ENCODE data around the gene TYW1B.
"Not testable (repeated sequence)": the region's sequence is repeated elsewhere in the genome, so short reads cannot be mapped to it uniquely, and the experiment has no call there.

The TYW1B gene, protein sequence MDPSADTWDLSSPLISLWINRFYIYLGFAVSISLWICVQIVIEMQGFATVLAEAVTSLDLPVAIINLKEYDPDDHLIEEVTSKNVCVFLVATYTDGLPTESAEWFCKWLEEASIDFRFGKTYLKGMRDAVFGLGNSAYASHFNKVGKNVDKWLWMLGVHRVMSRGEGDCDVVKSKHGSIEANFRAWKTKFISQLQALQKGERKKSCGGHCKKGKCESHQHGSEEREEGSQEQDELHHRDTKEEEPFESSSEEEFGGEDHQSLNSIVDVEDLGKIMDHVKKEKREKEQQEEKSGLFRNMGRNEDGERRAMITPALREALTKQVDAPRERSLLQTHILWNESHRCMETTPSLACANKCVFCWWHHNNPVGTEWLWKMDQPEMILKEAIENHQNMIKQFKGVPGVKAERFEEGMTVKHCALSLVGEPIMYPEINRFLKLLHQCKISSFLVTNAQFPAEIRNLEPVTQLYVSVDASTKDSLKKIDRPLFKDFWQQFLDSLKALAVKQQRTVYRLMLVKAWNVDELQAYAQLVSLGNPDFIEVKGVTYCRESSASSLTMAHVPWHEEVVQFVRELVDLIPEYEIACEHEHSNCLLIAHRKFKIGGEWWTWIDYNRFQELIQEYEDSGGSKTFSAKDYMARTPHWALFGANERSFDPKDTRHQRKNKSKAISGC

DNA sequence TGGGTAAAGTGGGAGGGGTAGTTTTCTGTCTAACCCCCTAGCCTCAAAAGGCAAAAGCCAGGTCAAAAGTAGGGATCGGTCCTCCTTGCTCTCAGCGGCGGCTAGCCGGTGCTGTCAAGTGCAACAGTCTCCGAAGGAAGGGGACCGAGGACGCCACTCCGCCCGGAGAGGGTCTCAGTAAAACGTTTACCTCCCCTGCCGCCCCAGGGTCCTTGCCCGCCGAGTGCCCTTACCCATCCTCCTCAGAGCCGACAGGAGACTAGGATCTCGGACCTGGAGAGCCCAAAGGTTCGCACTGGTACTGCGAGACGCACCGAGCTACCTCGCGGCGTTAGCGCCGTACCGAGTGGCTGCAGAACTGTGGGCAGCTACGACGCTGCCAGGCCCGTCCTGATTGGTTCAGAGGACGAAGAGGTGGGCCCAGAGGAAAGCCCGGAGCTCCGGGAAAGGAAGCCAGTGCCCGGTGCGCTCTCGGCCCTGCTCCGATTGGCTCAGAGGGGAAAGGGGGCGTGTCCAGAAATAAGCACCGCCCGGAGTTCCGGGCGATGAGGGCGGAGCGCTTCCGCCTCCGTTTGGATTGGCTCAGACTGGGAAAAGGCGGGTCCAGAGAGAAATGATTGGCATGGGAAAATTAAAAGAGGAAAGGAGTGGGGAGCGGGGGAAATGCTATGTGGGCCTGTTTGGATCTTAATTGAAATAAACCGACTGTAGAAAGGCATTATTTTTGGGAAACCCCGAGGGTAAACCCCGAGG is at the start of gene TYW1B:
Gene TYW1B (minus strand): TSS at position 362 of the 753 bp plus-strand sequence. CDS start 125 bp downstream, at position 237.
- in situ Hi-C loops (cut with HindIII; ENCODE audit: low sequenced_read_pairs) = not testable (repeated sequence)

DNA sequence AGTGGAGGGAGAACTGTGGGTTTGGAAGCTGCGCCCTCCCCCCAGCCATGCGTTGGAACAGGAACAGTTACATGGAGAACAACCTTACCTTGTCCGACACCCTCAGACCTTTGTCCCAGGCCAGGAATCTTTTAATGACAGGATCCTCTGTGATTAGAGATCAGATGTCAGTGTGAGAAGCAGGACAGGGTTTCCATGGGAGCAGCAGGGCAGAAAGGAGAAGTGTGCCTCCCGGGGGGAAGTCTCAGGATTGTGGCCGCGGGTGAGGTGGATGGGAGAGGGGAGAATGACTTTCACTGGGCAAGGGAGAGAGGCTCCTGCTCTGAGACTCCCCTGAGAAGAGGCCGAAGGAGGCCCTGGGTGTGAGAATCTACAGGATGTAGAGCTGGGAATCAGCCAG is 39.6 kb upstream of the TYW1B start:
- in situ Hi-C loops (cut with HindIII; ENCODE audit: low sequenced_read_pairs) = not testable (repeated sequence)

DNA sequence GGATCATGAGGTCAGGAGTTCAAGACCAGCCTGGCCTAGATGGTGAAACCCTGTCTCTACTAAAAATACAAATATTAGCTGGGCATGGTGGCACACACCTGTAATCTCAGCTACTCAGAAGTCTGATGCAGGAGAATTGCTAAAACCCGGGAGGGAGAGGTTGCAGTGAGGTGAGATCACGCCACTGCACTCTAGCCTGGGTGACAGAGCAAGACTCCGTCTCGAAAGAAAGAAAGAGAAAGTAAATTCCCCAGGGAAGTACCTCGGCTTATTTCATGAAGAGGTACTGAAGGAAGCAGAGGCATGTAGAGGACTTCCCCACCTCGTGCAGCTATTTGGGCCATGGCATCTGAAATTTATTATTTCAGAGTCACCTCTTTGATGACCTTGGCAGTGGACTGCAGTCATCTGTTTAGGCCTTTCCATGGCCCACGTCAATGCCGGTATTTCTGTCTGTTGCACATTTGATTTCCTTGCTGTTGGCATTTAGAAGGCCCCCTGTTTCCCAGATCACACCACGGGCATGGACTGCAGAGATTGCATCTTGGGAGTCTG is 30.9 kb upstream of the TYW1B start:
- in situ Hi-C loops (cut with HindIII; ENCODE audit: low sequenced_read_pairs) = not testable (repeated sequence)

DNA sequence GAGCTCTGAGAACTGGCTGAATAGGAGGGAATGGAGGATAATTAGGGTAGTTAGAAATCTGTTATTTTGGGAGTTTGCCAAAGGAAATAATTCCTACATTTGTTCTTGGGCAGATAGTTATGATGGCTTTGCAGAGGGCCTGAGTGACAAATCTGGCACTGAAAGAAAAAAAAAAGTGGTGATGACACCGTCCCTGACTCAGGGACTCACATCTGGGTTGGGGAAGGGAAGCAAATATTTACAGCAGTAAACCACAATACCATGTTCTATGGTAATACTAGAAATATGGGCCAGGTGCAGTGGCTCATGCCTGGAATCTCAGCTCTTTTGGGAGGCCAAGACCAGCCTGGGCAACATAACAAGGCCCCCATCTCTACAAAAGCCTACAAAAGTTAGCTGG is 29.9 kb upstream of the TYW1B start:
- in situ Hi-C loops (cut with HindIII; ENCODE audit: low sequenced_read_pairs) = not testable (repeated sequence)

DNA sequence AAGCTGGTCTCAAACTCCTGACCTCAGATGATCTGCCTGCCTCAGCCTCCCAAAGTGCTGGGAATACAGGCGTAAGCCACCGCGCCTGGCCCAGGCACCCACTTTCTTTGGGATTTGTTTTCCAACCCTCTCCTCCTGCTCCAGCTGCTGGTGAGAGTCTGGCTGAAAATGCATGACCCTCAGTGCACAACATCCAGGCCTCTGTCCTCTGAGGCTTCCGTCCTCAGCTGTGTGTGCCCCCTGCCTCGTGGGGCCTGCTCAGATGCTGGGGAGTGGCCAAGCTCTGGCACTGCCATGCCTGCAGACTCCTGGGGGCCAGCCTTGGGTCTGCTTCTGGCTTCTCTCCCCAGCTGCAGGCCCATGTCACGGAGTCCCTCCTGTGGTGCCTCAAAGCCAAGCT is 27.3 kb upstream of the TYW1B start:
- in situ Hi-C loops (cut with HindIII; ENCODE audit: low sequenced_read_pairs) = not testable (repeated sequence)

DNA sequence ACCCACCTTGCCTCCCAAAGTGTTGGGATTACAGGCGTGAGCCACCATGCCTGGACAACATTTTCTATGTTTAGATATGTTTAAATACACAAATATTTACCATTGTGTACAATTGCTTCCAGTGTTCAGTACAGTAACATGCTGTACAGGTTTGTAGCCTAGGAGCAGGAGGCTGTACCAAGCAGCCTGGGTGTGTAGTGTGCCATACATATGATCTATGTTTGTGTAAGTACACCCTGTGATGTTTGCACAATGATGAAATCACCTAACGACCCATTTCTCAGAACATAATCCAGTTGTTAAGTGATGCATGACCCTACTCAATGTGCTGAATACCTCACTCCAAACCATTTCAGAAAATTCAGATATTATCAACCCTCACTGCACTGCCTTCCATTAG is 24.9 kb upstream of the TYW1B start:
- in situ Hi-C loops (cut with HindIII; ENCODE audit: low sequenced_read_pairs) = not testable (repeated sequence)

DNA sequence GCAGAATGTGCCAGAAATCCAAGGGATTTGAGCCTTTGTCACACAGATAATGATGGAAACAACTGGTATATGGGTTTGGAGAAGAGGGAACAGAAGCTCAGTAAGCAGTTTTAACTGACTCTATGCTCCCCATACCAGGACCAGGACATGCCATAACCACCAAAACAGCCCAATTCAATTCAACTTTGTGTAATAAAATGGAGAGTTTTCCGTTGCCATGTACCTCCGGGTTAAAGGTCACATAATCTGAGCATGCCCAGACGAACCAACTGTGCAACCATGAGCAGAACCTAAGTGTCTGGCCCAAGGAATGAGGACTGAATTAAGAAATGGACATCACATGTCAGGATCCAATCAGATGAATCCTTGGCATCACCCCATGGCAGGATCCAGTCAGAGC is 22.7 kb upstream of the TYW1B start:
- in situ Hi-C loops (cut with HindIII; ENCODE audit: low sequenced_read_pairs) = not testable (repeated sequence)

DNA sequence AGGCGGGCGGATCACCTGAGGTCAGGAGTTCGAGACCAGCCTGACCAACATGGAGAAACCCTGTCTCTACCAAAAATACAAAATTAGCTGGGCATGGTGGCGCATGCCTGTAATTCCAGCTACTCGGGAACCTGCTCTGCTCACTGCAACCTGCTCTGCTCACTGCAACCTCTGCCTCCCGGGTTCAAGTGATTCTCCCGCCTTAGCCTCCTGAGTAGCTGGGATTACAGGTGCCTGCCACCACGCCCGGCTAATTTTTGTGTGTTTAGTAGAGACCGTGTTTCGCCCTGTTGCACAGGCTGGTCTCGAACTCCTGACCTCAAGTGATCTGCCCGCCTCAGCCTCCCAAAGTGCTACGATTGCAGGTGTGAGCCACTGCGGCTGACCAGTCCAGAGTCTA is 16.1 kb upstream of the TYW1B start:
- in situ Hi-C loops (cut with HindIII; ENCODE audit: low sequenced_read_pairs) = not testable (repeated sequence)

DNA sequence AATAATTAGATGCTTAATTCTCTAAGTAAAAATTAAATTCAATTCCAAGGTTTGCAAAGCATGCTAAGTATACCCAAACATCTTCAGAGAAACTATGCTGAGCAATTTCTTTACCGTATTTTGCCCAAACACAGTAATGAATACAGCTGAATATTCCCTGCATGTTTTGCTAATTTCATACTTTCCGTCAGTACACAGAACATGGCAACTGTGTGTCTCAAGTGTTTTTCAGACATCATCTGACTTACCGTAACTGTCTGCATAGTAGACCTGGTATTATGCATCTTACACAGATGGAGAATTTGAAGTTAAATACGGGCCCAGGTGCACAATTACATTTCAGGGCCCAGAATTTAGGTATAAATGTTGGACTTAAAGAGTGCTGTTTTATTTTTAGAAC is 15.2 kb upstream of the TYW1B start:
- in situ Hi-C loops (cut with HindIII; ENCODE audit: low sequenced_read_pairs) = not testable (repeated sequence)

DNA sequence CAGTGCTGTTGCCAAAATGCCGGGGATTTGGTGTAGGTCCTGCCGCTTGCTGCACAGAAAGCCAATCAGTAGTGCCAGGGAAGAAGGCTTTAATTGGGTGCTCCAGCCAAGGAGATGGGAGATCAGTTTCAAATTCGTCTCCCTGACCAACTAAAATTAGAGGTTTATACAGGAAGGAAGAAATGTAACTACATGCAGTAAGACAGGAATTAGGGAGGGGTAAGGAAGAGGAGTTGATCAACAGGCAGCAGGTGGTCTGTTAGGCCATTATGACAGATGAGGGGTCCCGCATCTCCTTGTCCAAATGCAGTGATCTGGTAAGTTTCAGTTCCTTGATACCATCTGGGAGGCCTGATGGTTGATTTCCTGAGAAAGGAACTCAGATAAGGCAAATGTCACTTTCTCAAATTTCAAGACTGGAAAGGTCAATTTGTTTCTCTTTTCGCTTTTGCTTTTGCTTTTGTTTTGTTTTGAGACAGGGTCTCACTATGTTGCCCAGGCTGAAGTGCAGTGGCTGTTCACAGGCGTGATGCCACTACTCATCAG is 13.0 kb upstream of the TYW1B start:
- in situ Hi-C loops (cut with HindIII; ENCODE audit: low sequenced_read_pairs) = not testable (repeated sequence)

DNA sequence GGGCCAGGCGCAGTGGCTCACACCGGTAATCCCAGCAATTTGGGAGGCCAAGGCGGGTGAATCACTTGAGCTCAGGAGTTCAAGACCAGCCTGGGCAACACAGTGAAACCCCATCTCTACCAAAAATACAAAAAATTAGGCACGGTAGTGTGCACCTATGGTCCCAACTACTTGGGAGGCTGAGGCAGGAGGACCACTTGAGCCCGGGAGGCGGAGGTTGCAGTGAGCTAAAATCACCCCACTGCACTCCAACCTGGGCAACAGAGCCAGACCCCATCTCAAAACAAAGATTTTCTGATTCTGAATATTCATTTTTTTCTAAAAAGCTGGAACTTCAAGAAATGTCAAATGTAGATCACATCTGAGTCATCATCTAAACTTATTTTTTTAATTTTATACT is 10.3 kb upstream of the TYW1B start:
- in situ Hi-C loops (cut with HindIII; ENCODE audit: low sequenced_read_pairs) = not testable (repeated sequence)

DNA sequence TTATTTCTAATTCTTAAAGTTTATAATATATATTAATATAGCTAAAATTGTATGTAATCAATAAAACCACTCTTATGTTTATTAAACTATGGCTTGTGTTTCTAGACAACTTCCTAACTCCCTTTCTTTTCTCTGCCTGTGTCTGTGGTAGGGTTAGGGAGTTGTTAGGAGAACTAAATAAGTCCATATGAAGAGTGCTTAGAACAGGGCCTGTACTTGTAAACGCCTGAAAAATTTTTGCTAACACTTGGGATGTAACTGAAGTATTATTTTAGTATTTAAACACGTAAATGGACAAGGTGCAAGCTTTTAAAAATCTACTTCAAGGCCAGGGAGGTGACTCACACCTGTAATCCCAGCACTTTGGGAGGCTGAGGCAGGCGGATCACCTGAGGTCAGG is 9.3 kb upstream of the TYW1B start:
- in situ Hi-C loops (cut with HindIII; ENCODE audit: low sequenced_read_pairs) = not testable (repeated sequence)

DNA sequence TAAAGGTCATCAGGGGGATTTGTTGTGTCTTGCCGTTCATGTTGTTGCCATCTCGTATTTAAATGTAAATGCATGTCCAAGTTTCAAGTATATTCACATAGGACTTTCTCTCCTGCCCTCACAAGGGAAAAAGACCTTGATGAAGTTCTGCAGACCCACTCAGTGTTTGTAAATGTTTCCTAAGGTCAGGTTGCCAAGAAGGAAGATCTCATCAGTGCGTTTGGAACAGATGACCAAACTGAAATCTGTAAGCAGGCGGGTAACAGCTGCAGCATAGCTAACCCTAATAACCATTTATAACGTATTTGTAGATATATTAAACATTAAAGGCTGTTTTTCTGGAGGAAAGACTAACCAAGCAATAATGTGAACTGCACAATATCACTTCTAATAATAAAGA is 2.6 kb upstream of the TYW1B start:
- in situ Hi-C loops (cut with HindIII; ENCODE audit: low sequenced_read_pairs) = not testable (repeated sequence)

DNA sequence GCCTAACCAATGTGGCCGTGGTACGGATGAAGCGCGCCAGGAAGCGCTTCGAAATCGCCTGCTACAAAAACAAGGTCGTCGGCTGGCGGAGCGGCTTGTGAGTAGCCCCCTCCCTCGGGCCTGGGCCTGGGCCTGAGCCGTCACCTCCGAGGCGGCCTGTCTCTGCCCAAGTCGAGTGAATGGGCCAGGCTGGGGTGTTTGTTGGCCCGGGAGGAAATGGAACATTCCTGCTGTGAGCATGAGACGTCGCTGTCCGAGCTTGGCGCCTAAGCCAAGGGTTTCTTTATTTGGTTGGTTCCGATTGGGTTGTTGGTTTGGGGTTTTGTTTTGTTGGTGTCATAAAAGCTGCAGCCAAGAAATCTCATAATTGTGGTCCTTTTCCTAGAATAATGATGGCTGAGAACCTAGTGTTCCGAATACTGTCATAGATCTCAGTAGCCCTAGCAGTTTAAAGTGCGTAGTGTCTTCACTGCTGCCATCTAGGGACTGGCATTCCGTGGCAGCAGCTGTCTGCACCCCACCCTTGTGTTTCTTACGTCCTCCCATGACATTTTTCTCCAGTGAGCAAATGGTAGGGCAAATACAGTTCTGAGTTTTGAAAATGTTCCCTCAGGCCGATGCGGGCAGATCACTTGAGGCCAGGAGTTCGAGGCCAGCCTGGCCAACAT is 1.8 kb upstream of the TYW1B start:
- in situ Hi-C loops (cut with HindIII; ENCODE audit: low sequenced_read_pairs) = not testable (repeated sequence)

DNA sequence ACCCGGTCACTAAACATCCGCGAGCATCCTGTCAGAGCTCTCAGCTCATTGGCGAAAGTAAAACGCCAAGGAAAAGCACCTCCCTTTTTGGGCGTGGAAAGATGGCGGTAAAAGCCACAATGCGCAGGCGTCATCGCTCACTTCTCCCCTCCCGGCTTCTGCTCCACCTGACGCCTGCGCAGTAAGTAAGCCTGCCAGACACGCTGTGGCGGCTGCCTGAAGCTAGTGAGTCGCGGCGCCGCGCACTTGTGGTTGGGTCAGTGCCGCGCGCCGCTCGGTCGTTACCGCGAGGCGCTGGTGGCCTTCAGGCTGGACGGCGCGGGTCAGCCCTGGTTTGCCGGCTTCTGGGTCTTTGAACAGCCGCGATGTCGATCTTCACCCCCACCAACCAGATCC is 1.3 kb upstream of the TYW1B start:
- in situ Hi-C loops (cut with HindIII; ENCODE audit: low sequenced_read_pairs) = not testable (repeated sequence)

DNA sequence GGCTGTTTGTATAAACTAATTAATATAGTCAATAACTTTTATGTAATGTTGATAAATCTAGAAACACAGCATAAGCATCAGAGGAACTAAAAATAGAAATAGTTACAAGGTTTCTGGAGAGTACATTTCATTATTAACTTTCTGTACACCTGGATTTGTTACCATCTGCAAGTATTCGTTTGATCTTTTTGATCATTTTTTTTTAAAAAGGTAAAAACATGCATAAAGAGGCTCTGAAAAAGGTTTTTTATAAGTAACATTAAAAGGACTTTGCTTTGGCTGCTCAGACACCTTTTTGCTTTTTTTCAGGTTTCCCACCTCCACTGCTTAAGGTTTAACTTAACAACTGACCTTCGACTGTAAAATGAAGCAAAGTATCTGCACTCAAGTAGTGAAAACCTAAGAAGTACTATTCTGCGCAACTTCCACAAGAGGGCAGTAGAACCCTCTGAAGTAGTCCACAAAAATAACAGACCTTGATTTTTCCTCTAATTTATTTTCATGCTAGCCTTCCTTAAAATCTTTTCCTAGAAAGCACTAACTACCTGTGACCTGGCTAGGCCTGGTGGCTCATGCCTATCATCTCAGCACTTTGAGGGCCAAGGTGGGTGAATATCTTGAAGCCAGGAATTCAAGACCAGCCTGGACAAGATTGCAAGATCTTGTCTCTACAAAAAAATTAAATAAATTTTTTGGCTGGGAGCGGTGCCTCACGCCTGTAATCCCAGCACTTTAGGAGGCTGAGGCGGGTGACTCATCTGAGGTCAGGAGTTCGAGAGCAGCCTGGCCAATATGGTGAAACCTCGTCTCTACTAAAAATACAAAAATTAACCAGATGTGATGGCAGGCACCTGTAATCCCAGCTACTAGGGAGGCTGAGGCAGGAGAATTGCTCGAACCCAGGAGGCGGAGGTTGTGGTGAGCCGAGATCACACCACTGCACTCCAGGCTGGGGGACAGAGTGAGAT is 4.0 kb downstream of the TYW1B start:
- in situ Hi-C loops (cut with HindIII; ENCODE audit: low sequenced_read_pairs) = not testable (repeated sequence)

DNA sequence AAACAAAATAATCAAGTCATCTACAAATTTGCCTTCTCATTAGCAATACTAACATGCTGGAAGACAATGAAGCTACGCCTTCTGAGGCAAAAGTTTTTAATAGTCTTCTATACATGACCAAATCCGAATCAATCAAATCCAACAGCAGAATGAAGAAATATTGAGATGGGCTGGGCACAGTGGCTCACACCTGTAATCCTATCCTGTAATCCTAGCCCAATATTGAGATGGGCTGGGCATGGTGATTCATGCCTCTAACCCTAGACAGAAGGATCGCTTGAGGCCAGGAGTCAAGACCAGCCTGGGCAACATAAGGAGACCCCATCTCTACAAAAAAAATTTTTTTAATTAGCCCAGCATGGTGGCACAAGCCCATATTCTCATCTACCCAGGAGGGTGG is 5.5 kb downstream of the TYW1B start:
- in situ Hi-C loops (cut with HindIII; ENCODE audit: low sequenced_read_pairs) = not testable (repeated sequence)

DNA sequence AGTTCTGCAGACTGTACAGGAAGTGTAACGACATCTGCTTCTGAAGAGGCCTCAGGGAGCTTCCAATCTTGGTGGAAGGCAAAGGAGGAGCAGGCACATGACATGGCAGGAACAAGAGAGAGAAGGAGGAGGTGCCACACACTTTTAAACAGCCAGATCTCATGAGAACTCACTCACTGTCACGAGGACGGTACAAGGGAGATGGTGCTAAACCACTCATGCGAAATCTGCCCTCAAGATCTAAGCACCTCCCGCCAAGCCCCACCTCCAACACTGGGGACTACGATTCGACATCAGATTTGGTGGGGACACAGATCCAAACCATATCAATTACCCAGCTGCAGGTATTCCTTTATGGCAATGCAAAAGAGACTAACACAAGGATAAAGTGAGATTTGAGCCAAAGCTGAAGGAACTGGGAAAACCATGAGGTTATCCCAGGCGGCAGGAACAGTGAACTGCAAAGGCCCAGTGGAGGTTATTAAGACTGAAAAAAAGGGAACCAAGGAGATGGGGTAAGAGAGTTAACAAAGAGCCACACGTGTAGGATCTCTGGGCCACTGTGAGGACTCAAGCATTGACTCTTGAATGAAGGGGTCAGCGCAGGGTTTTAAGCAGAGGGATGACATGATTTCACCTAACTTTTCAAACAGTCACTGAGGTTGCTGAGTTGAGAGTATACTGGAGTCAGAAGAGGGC is 9.2 kb downstream of the TYW1B start:
- in situ Hi-C loops (cut with HindIII; ENCODE audit: low sequenced_read_pairs) = not testable (repeated sequence)

DNA sequence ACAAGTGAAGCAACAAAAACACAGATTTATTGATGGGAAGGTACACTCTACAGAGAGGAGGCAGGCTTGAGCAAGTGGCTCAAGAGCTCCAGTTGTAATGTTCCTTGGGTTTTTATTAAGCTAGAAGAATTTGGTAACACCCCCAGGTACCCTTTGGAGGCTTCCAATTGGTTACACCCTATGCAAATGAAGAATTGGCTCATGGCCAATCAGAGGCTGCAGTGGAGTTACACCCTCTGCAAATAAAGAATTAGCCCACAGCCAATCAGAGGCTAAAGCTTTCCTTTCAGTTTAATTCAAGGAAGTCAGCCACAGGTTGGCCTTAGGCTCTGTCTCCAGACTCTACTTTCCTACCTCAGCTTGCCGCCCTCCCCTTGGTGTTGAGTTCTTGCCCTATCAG is 10.3 kb downstream of the TYW1B start:
- in situ Hi-C loops (cut with HindIII; ENCODE audit: low sequenced_read_pairs) = not testable (repeated sequence)

Measured in DLD1 (cell line).